HG03045 (cell line): Measurements from ENCODE around the gene ITCH.
"Not testable (repeated sequence)": the region's sequence is repeated elsewhere in the genome, so short reads cannot be mapped to it uniquely, and the experiment has no call there.

ENCODE experiments used
- ATAC-seq: cut with Tn5 transposase; IDR thresholded peaks from one replicate; pipeline ENCODE4 v1.9.1; 2021; ENCODE audit warnings: mild to moderate bottlenecking, moderate library complexity; ENCODE audit not compliant: unreplicated experiment

The ITCH gene

GRCh38 chr20:34449674-34450592, 86.9 kb downstream of the ITCH start:
- ATAC-seq: no peak

- no peak for ATAC-seq
Measured at GRCh38 chr20:34452281-34452982, 89.4 kb downstream of the ITCH start.

- ATAC-seq: no peak
Measured at GRCh38 chr20:34458631-34459030, 95.6 kb downstream of the ITCH start.

GRCh38 chr20:34459209-34459897, 96.3 kb downstream of the ITCH start:
- ATAC-seq: no peak

GRCh38 chr20:34461779-34462087, 98.7 kb downstream of the ITCH start:
- ATAC-seq: no peak

- no peak for ATAC-seq
Measured at GRCh38 chr20:34468951-34469350, 105.9 kb downstream of the ITCH start.

GRCh38 chr20:34472246-34472925, 109.3 kb downstream of the ITCH start:
- ATAC-seq: no peak

- no peak for ATAC-seq
Measured at GRCh38 chr20:34473262-34473883, 110.3 kb downstream of the ITCH start.

GRCh38 chr20:34475979-34476736, 113.1 kb downstream of the ITCH start:
- ATAC-seq: no peak

- no peak for ATAC-seq
Measured at GRCh38 chr20:34479627-34480026, 116.6 kb downstream of the ITCH start.

- not testable (repeated sequence) for ATAC-seq
Measured at GRCh38 chr20:34482154-34482553, 119.1 kb downstream of the ITCH start.

- not testable (repeated sequence) for ATAC-seq
Measured at GRCh38 chr20:34483585-34484220, 120.6 kb downstream of the ITCH start.

GRCh38 chr20:34485068-34485634, 122.1 kb downstream of the ITCH start:
- no peak for ATAC-seq

GRCh38 chr20:34491226-34491931, 128.3 kb downstream of the ITCH start:
- no peak for ATAC-seq

GRCh38 chr20:34491932-34492509, 128.9 kb downstream of the ITCH start:
- no peak for ATAC-seq

GRCh38 chr20:34493646-34494045, 130.6 kb downstream of the ITCH start:
- ATAC-seq: no peak

- no peak for ATAC-seq
Measured at GRCh38 chr20:34495307-34495706, 132.2 kb downstream of the ITCH start.

GRCh38 chr20:34495916-34496315, 132.8 kb downstream of the ITCH start:
- ATAC-seq: no peak
